Measurements from ENCODE around the gene MFAP4.

The MFAP4 gene

DNA sequence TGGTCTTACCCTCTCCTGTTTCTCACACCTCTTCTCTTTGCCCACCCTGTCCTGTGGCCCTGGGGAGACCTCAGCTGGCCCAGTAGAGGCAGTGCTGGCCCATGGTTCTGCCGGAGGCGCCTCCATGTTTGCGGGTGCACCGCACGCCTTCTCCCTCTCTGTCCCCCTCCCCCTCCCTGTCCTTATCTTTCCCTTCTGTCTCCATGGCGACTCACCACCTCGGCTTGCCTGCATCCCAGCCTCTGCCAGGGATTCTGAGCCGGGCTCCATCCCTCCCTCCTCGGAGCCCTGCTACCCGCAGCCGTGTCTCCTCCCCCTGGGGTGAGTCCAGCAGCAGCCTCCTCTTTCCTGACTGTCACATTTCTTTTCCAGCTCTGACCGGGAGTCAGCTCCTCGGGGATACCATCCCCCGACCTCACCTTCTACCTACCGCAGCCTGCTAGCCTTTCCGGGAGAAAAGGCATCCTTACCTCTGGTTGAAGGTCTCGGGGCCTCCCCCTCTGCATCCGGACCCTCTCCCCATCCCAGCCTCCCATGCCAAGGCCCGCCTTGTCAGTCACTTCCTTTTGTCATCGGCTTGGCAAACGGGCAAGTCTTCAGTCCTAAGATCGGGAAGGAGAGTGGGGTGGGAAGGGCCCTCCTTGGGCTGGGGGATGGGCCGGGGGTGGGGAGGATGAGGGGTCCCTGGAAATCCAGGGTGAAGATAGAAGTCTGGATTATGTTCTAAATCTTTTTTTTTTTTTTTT lies 24.1 kb upstream of the MFAP4 start, which contains the start of gene RNF112:
RNF112 (plus strand) TSS at position 358 of the 746 bp plus-strand sequence; CDS start at position 535, 177 bp downstream.
- in situ Hi-C loops (cut with MboI; ENCODE audit: low sequenced_read_pairs) = no loop called here

DNA sequence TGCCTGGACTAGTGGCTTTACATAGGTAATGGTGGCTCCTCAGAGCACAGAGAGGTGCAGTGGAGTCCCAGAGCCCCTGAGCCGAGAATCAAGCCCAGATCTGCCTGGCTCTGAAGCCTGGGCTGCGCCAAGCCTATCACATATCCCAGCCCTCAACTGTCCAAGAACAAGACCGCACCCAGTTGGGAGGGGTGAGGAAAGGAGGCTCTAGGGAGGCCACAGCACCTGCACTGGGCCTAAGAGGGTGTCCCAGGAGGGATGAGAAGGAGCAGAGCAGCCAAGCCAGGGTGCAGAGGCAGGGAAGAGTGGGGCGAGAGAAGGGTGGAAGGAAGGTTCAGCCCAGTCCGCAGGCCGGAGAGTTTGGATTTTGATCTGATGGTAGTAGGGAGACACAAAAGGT lies 23.1 kb upstream of the MFAP4 start:
- in situ Hi-C loops (cut with MboI; ENCODE audit: low sequenced_read_pairs) = no loop called here

DNA sequence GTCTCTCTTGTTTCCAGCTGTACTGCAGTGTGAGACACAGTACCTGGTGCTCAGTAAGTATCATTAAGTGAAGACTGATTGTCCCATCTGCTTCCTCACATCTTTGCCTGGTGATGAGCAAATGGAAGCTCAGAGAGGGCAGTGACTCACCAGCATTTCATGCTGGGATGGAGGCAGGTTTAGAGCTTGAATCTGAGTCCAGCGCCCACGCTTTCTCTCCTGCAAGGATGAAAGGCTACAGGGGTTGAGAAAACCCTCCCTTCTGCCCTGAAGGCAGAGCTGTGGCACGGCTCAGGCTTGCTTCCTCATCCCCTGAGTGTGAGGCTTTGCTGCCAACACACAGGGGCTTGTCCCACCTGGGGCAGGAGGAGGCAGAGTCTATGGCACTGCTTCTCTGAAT lies 22.5 kb upstream of the MFAP4 start:
- in situ Hi-C loops (cut with MboI; ENCODE audit: low sequenced_read_pairs) = no loop called here

DNA sequence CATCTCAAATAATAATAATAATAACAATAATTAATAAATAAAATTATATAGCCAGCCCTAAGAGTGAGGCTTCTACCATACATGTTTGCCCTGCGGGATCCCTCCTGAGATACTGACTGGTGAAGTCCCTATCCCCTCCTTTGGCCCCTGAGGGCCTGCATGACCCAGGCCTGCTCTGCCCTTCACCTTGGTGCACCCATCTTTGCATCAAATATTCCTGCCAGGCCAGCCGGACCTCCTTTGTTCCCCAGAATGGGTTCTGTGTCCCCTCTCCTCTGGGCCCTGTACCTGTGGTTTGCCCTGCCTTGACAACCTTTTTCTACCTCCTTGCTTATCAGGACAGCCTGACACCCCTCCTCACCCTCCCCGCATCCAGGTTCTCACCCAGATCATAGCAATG lies 22.1 kb upstream of the MFAP4 start:
- in situ Hi-C loops (cut with MboI; ENCODE audit: low sequenced_read_pairs) = no loop called here

DNA sequence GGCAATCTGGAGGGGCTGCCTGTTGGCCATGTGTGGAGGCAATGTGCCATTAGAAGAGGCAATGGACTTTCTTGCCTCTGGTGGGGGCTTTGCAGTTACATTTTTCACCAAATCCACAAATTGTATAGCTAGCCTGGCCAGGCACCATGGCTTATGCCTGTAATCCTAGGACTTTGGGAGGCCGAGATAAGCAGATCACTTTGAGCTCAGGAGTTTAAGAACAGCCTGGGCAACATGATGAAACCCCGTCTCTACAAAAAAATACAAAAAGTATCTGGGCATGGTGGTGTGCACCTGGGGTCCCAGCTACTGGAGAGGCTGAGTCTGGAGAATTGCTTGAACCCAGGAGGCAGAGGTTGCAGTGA lies 21.3 kb upstream of the MFAP4 start:
- in situ Hi-C loops (cut with MboI; ENCODE audit: low sequenced_read_pairs) = no loop called here

DNA sequence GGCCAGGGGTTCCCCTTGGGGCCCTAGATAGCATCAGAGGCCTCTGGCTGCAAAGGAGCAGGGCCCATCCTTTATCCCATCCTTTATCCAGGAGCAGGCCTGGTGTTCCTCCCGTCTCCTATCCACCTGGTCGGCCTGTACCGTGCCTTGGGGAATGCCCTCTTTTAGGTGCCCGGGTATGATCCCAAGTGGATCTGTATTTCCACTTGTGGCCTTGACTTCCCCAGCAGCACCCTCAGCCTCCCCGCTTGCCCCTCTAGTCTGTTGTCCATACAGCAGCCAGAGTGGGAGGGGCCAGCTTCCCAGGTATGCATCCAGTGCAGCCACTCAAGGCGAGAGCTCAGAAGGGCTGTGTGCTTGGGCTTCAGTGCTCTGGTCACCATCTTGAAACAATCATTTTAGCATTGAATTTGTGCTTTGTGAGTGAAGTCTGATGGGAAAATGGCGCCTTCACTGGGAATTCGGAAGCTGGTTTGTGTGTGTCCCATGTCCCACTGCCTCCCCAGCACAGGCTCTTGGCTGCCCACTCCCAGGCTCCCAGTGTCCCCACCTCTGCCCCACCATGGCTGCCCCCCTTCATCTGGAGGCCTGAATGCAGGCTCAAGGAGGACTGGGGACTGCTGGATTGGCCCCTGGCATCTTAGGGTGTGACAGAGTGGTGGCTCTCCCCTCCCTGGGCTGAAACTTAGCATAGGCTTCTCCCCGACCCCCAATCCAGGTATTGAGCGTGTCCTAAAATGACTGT lies 20.8 kb upstream of the MFAP4 start:
- in situ Hi-C loops (cut with MboI; ENCODE audit: low sequenced_read_pairs) = no loop called here

DNA sequence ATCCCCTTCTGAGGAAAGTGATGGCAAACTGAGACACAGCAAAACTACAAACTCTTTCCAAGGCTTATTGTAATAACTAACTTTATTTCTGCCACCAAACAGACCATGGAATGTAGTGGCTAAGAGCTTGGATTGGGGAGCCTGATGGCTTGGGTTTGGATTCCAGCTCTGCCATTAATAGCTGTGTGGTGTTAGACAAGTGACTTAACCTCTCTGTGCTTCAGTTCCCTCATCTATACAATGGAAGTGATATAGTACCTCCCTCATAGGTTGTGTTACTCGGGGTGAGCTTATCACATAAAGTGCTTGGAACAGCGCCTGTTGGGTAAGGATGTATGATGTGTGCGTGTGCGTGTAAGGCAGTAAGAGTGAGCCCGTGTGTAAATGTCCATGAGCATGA lies 18.1 kb upstream of the MFAP4 start:
- in situ Hi-C loops (cut with MboI; ENCODE audit: low sequenced_read_pairs) = no loop called here

DNA sequence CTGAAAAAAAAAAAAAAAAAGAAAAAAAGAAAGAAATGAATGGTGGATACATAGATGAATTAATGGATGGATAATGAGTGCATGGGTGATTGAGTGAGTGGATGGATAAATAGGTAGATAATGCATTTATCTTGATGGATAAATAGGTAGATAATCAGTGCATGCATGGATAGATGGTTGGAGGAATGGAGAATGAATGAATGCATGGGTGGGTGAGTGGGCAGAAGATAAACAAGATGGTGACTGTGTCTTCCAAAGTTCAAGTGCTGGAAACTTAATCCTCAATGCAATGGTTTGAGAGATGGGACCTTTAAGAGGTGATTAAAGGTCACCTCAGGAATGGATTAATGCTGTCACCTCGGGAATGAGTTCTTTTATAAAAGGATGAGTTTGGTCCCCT lies 17.3 kb upstream of the MFAP4 start:
- in situ Hi-C loops (cut with MboI; ENCODE audit: low sequenced_read_pairs) = no loop called here

DNA sequence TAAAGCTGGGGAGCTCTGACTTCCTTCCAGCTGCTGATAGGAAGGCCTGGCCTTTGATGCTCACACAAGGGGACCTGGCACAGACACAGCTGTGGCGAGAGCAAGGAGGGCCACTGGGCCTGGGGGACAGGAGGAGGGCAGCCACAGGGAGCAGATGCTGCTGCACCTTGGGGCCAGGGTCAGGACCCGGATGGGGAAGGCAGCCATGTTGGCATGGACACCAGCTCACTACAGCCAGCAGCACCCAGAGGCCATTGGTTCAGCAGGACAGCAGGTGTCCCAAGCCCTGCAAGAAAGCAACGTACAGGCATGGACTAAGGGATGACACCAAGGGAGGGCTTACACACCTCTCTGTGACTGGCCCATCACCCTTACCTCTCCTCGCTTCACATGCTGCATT lies 16.0 kb upstream of the MFAP4 start:
- in situ Hi-C loops (cut with MboI; ENCODE audit: low sequenced_read_pairs) = no loop called here

DNA sequence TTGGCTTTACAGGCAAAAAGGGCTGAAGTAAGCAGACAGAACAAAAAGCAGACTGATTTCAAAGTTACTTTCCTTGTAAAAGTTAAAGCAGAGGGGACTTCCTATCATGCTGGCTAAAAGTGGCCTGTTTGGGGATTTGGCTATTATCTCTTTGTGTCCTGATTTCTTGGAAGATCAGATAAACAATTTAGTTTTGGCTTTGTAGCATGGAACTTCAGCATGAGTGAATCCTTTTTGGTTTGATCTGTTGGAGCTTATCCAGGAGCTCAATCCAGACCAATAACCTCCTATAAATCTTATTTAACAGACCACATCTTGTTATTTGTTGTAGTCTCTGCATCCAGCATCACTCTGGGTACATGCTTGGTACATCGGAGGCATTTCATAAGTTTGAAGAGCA lies 15.2 kb upstream of the MFAP4 start:
- in situ Hi-C loops (cut with MboI; ENCODE audit: low sequenced_read_pairs) = no loop called here

DNA sequence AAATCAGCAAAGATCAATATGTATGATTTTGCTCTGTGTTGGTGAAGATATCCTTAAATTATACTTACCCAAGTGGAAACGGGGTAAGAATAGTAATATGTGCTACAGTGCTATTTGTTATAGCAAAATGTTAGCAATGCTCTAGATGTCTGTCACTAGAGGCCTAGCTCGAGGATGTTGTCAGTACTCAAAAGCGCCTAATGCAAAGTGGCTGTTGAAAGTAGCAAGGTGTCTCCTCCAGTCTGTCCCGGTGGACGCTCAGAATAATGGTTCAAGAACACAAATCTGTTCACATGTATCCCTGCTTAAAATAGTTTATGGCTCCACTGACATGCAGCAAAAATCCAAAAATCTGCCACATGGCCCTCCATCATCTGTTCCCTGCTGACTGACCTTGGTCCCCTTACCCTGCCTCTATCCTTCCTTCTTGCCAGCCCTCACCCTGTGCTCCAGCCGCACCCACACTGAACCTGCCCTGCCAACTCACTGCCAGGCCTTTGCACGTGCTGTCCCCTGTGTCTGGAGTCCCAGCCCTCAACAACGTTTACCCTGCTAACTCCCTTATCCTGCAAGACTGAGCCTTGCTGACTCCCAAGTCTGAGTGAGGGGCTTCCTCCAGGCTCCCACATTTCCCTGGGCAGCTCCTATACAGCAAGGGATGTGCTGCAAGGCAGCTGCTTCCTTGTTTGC lies 14.5 kb upstream of the MFAP4 start:
- in situ Hi-C loops (cut with MboI; ENCODE audit: low sequenced_read_pairs) = no loop called here

DNA sequence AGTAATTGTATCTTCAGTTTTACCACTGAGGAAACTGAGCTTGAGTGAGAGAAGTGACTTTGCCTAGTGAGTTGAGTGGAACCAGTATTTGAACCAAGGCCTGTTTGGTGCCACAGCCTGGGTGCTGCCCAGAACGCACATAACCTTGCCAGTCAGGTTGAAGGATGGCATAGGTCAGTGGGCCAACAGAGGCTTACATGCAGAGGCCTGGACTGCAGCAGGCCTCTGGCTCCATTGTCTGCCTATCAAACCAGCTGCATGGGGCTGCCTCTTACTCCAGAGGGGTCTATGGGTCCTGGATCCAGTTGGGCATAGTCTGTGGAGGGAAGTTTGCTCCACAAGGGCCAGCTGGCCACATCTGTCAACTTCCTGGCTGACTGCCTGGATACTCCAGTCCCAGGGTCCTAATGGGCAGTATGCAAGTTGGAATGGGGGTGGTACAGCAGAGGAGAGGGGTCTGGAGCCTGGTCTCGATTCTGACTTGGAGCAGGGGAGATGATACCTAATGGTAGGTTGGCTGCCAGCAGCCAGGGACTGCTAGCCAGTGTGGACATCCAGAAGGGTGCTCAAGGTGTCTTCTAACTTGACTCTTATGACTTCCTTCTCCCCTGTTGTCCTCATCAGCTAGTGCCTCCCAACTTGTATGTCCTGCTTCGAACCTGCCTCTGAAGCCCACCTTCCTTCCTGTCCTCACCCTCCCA lies 12.9 kb upstream of the MFAP4 start:
- in situ Hi-C loops (cut with MboI; ENCODE audit: low sequenced_read_pairs) = no loop called here

DNA sequence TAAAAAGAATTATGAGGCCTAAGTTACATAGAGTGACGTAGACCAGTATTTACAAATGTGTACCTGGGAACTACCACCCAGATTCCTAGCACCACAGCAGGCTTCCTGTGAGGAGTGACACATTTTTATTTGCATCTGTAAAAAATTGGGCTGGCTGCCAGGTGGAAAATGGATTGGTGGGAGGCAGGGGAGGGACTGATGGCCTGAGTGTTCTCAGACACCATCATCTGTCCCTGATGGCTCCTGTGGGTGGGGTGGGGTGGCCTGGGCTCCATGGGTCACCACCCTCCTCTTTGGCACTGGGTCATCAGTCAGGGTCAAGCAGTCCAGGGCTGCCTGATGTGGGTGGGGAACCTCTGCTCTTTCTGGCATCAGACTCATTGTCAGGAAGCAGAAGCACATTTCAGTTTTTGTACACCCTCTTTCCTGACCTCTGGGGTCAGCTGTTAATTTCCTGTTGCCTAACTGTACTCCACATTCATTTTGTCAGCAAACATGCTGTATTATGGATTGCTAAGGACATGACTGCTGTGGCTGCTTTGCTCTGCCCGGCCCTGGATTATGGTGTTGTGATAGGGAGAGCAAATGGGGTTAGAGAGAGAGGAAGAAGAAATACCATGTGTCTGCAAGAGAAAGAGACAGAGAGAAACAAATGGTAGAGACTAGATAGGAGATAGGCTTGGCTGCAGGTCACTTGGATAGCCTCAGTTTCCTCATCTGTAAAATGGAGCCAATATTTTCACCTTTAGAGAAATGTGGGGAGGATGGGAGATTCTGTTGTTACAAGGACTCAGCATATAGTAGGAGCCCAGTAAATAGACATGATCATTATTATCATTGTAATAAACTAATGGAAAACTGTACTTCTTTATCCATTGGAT lies 11.6 kb upstream of the MFAP4 start:
- in situ Hi-C loops (cut with MboI; ENCODE audit: low sequenced_read_pairs) = no loop called here

DNA sequence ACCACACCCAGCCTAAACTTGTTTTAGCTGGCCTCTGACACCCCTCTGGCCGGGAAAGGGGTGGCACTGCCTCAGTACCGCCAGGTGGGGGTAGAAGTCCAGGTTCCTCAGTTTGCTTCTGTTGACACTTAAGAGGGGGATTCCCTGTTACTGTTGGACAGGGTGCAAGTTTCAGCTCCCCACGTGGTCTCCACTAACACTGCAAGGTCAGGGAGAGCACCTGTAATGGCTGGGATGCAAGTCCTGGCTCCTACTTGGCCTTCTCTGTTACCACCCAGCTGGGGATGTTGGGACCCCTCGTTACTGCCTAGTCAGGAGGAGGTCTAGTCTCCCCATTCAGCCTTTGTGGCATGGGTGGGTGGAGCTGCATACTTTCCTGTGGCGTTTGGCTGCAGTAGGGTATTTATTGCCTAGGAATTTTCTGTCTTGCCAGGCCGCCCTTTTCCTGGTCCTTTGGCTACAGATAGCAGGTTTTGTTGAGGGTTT lies 10.6 kb upstream of the MFAP4 start:
- in situ Hi-C loops (cut with MboI; ENCODE audit: low sequenced_read_pairs) = no loop called here

DNA sequence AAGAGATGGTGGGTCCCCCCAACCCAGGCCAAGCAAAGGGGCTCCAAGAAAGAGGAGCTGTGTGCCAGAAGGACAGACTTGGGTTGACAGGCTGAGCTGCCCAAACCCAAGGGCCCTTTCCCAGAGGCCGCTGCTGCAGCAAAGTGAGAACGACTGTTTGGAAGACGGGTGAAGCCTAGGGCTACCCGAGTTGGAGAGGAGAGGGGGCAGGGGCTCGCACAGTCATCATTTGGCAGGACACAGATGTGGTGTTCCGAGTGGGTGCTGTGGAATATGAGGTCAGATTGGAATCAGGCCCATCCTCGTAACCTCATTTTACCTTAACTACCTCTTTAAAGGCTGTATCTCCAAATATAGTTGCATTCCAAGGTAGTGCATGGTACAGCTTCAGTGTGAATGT lies 5.3 kb upstream of the MFAP4 start:
- in situ Hi-C loops (cut with MboI; ENCODE audit: low sequenced_read_pairs) = no loop called here

DNA sequence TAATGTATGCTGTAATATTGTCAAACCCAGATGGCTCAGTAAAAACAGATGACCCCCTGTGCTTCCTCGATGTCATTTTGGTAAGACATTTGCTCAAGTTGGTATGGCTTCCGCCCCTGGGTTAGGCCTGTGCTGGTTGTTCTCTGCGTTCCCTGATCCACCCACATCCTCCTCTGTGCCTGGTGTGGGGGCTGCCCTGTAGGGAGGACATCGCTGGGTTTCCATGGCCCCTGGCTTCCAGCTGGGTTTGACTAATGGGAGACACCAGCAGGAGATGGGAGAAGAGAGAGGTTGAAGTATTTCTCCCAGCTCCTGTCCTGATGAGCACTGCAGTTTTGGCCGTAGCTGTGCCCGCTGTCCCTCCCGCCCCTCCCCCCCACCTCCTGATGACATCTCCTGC lies 4.4 kb upstream of the MFAP4 start:
- in situ Hi-C loops (cut with MboI; ENCODE audit: low sequenced_read_pairs) = no loop called here

DNA sequence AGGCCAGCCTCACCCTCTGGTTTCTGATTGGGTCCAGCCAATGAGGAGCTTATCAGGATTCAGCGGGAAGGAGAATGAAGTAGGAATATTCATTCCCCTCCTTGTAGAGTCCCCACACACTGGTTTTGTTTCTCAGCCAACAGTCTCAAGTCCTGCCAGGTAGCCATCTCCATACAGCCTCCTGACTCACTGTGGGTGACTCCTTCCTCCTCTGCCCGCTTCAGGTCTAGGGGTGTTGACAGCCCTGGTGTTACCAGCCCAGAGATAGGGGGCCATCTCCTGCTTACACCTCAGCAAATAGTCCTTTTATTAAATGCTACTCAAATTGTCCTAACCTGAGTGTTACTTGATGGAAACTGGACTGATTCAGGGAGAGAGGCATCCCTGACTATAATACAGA lies 4.0 kb upstream of the MFAP4 start:
- in situ Hi-C loops (cut with MboI; ENCODE audit: low sequenced_read_pairs) = no loop called here

DNA sequence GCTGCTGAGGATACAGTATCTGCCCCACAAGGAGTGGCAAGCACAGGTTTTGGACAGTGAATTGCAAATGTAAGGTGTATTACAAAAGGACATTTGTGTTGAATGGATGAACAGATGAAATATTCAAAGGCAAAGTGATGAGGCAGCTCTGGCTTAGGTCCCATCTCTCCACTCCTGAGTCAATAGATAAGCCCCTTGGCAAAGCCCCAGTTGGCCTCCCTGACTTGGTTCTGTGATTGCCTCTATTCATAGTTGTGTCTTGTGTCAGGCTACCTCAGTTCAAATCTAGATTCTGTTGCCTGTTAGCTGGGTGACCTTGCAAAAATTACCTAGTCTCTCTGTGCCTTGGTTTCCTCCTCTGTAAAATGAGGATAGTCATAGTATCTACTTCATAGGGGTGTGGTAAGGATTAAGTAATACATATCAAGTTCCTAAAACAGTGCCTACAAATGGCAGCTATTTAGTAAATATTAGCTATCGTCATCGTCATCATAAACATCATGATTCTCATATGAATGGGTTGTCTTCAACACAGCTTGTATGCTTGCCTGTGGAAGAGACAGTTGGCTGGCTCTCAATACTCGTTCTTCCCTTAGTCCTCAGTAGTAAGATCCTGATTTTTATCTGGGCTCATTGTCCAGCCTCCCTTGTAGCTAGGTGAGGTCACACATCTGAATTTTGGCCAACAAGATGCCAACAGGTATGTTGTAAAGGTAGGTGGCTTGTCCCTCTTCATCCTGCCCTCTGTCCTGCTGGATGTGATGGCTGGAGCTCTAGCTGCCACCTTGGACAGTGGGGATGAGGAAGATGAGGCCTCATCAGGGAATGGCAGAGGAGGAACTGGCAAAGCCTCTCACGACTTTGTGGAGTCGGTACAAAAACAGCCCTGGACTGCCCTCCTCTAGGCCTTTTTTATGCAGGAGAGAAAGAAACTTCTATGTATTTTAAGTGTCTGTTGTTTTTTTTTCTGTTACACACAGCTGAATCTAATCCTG lies 2.1 kb upstream of the MFAP4 start:
- in situ Hi-C loops (cut with MboI; ENCODE audit: low sequenced_read_pairs) = no loop called here

DNA sequence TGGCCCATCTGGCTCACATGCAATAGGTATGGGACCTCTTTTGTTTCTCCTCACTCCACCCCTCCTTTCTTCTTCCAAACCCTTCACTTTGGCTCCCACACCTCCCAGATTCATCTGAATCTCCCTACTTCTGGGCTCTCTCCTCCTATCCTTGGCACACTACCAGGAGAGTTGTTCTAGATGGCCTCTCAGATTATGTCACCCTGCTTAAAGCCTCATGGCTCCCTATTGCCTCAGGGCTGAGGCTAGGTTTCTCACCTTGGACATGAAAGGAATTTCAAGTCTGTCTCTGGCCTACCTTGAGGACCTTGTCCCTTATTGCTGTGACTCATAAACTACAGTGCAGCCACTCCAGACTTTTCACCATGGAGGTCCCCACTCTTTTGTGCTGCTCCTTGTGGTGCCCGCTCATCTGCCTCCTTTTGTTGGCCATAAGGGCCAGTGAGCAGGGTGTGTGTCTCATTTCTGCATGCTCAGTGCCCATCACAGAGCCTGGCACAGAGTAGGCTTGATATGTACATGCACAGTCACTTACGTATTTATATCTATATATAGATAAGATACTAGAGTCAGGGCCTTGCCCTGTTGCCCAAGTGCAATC lies 1.0 kb upstream of the MFAP4 start:
- in situ Hi-C loops (cut with MboI; ENCODE audit: low sequenced_read_pairs) = no loop called here
